Thyroid gland (tissue), 4 donors: ENCODE data around the gene LHX5. TPM values are rescaled to one million over a fixed set of nuclear protein-coding genes. Genes with fewer than 3 reads are reported as not detected.

Experiments used
- DNase-seq, 2 donors: peaks; one replicate each; pipeline ENCODE4 v3.0.0-alpha.2; 2019
- H3K27ac ChIP-seq, 3 donors: fragments of 200-600 bp; sonication (generic); 1 replicate in 2 of 3; 2 replicates in 1 of 3; pipeline ENCODE4 v1.5.1; 2016 to 2019; ENCODE audit warnings: mild to moderate bottlenecking in 1 of 3, moderate library complexity in 1 of 3
- H3K27me3 ChIP-seq: fragments of 200-600 bp; sonication (generic); one replicate; pipeline ENCODE4 v1.5.1; 2019
- H3K36me3 ChIP-seq, 2 donors: fragments of 200-600 bp; sonication (generic); one replicate each; pipeline ENCODE4 v1.5.1; 2016 to 2019
- H3K4me1 ChIP-seq, 2 donors: fragments of 200-600 bp; sonication (generic); one replicate each; pipeline ENCODE4 v1.5.1; 2017 to 2019
- H3K4me3 ChIP-seq, 3 donors: fragments of 200-600 bp; sonication (generic); replicated peaks in 1 of 3; 1 replicate in 2 of 3; 2 replicates in 1 of 3; pipeline ENCODE4 v1.5.1; 2016; ENCODE audit warnings: mild to moderate bottlenecking in 1 of 3
- H3K9me3 ChIP-seq: fragments of 200-600 bp; sonication (generic); one replicate; pipeline ENCODE4 v1.5.1; 2017
- POLR2A ChIP-seq, 2 donors: fragments of 450-650 bp; IDR thresholded peaks; one replicate each; pipeline ENCODE4 v1.6.1; 2017; ENCODE audit warnings: antibody characterized with exemption in 2 of 2, mild to moderate bottlenecking in 2 of 2, moderate library complexity in 1 of 2
- WGBS, 2 donors: methylation state at CpG; one replicate each; pipeline ENCODE4 v1.1.5; 2017; 5-methylcytosine and 5-hydroxymethylcytosine counted together
- intact Hi-C: fragments of 100-400 bp; cut with DNase I; formaldehyde crosslinking; loops from one replicate; pipeline ENCODE4 v1.15.1; 2023
- total RNA-seq, 4 donors: library from RNA; depleted of rRNA; stranded (reverse); fragments of >200 nt; gene quantifications; one replicate each; pipeline ENCODE4 v1.2.3, GENCODE V29; 2016
- TF ChIP-seq, protein P1 (sequence below), 6 experiments: fragments of 200-600 bp in 3 of 6; fragments of 450-650 bp in 3 of 6; sonication (generic) in 3 of 6; IDR thresholded peaks; one replicate each; pipeline ENCODE4 v1.5.1; 2016 to 2019; ENCODE audit warnings: antibody characterized with exemption in 6 of 6, mild to moderate bottlenecking in 2 of 6, inconsistent platforms in 1 of 6, moderate library complexity in 1 of 6

LHX5 gene
- total RNA-seq, 4 donors from 2014 or later, result 0.13 TPM; not detected in 3

DNA sequence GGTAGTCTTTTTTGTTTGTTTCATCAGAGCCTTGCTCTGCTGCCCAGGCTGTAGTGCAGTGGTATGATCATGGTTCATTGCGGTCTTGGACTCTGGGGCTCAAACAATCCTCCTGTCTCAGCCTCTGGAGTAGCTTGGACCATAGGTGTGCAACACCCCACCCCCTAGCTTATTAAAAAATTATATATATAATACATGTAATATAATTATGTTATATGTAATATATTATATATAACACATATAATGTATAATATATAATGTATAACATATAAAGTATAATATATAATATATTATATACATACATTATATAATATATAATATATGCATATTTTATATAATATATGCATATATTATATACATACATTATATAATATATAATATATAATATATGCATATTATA, 21.8 kb downstream of the LHX5 start:
- no peak overlapping the region for H3K27ac ChIP-seq
- no peaks in the 10 kb centered on the region for H3K27me3 ChIP-seq
- DNase-seq, result no peak
- H3K36me3 ChIP-seq, result no peaks in the 10 kb centered on the region
- H3K4me3 ChIP-seq, result no peak overlapping the region
- no peaks in the 10 kb centered on the region for H3K4me1 ChIP-seq
- WGBS, 2 donors, result 87 to 93% methylated on average over 1 of the region's 1 CpG
- no peak for TF ChIP-seq POLR2A (IDR thresholded peaks at IDR 0.05)
- TF ChIP-seq, protein P1, sequence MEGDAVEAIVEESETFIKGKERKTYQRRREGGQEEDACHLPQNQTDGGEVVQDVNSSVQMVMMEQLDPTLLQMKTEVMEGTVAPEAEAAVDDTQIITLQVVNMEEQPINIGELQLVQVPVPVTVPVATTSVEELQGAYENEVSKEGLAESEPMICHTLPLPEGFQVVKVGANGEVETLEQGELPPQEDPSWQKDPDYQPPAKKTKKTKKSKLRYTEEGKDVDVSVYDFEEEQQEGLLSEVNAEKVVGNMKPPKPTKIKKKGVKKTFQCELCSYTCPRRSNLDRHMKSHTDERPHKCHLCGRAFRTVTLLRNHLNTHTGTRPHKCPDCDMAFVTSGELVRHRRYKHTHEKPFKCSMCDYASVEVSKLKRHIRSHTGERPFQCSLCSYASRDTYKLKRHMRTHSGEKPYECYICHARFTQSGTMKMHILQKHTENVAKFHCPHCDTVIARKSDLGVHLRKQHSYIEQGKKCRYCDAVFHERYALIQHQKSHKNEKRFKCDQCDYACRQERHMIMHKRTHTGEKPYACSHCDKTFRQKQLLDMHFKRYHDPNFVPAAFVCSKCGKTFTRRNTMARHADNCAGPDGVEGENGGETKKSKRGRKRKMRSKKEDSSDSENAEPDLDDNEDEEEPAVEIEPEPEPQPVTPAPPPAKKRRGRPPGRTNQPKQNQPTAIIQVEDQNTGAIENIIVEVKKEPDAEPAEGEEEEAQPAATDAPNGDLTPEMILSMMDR (IDR thresholded peaks at IDR 0.05), result no peak
- intact Hi-C loops, result no loop called here
- H3K9me3 ChIP-seq, result no peaks in the 10 kb centered on the region

- Histone ChIP-seq H3K27ac (no peak overlapping the region), H3K27me3 (no peaks in the 10 kb centered on the region), H3K4me1 (no peaks in the 10 kb centered on the region), H3K9me3 (no peaks in the 10 kb centered on the region), H3K36me3 (no peaks in the 10 kb centered on the region), H3K4me3 (no peak overlapping the region)
- DNase-seq, result no peak
- WGBS, 2 donors, result 91 to 92% methylated on average over 2 of the region's 2 CpGs
- TF ChIP-seq, protein P1 (IDR thresholded peaks at IDR 0.05), result no peak
- intact Hi-C loops, result no loop called here
Observed at GRCh38 chr12:113449299-113449698, 22.4 kb downstream of the LHX5 start.

- no peak for TF ChIP-seq POLR2A (IDR thresholded peaks at IDR 0.05)
- TF ChIP-seq, protein P1 (IDR thresholded peaks at IDR 0.05), result no peak
- no peaks in the 10 kb centered on the region for H3K4me1 ChIP-seq
- H3K36me3 ChIP-seq, result no peaks in the 10 kb centered on the region
- no peak overlapping the region for H3K27ac ChIP-seq
- H3K4me3 ChIP-seq, result no peak overlapping the region
- no peaks in the 10 kb centered on the region for H3K9me3 ChIP-seq
- DNase-seq, result no peak
- H3K27me3 ChIP-seq, result no peaks in the 10 kb centered on the region
- intact Hi-C loops, result no loop called here
- WGBS, 2 donors, result 56% methylated on average over 7 of the region's 7 CpGs
Observed at GRCh38 chr12:113448873-113449272, 22.8 kb downstream of the LHX5 start.

DNA sequence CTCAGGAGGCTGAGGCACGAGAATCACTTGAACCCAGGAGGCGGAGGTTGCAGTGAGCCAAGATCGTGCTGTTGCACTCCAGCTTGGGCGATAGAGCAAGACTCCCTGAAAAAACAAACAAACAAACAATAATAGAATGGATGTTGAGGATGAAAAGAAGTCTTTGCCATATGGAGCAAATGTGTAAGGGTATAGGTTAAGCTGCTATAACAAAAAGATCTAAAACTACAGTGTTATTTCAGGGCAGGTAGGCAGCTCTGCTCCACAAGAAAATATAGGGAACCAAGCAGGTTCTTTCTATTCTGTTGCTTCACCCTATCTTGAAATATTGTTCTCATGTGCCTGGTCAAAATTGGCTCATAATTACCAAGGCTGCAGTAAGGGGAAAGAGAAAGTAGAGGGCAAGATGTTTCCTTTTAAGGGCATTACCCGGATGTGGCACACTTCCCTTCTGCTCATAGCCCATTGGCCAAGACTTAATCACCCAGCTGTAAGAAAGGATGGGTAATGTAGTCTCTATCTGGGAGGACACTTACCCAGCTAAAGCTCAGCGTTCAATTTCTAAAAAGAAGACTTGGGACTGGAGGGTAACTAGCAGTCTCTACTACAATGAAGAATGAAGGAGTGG, 26.0 kb downstream of the LHX5 start:
- no peak overlapping the region for H3K4me3 ChIP-seq
- H3K9me3 ChIP-seq, result no peaks in the 10 kb centered on the region
- DNase-seq, result no peak
- no peak overlapping the region for H3K27ac ChIP-seq
- H3K36me3 ChIP-seq, result no peaks in the 10 kb centered on the region
- 88 to 89% methylated on average over 6 of the region's 6 CpGs for WGBS, 2 donors
- H3K27me3 ChIP-seq, result no peaks in the 10 kb centered on the region
- intact Hi-C loops, result no loop called here
- H3K4me1 ChIP-seq, result no peaks in the 10 kb centered on the region
- TF ChIP-seq, protein P1 (IDR thresholded peaks at IDR 0.05), result no peak
- TF ChIP-seq POLR2A (IDR thresholded peaks at IDR 0.05), result no peak

DNA sequence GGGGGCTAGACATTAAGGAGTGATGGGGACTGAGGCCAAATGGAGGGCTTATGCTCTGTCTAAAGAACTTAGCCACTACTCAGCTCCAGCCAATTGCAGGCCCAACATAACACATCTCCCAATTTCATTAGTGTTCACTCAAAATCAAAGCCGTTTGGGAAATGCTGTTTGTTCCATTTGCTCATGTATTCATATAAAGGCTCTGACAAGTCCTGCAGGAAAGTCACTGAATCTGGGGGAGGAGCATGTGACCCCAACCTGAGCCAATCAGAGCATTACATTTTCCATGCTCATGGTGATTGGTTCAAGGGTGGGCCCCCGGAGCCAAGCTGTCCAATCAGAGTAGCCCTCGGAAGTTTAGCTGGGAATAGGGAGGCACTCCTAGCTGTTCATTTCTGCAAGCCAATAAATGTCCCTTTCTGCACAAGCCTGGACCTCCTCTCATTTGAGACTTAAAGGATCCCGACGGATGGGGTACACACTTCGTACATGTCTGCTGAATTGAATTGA, 28.6 kb downstream of the LHX5 start:
- Histone ChIP-seq H3K4me3 (no peak overlapping the region), H3K27me3 (no peaks in the 10 kb centered on the region), H3K4me1 (no peaks in the 10 kb centered on the region), H3K36me3 (no peaks in the 10 kb centered on the region), H3K9me3 (no peaks in the 10 kb centered on the region), H3K27ac (no peak overlapping the region)
- 93 to 94% methylated on average over 6 of the region's 6 CpGs for WGBS, 2 donors
- intact Hi-C loops, result no loop called here
- TF ChIP-seq, protein P1 (IDR thresholded peaks at IDR 0.05), result no peak
- TF ChIP-seq POLR2A (IDR thresholded peaks at IDR 0.05), result no peak
- DNase-seq, result no peak
